ENCODE measurements around the gene HDLBP.
"Not testable (repeated sequence)": the region's sequence is repeated elsewhere in the genome, so short reads cannot be mapped to it uniquely, and the experiment has no call there.

Gene HDLBP

GRCh38 chr2:241282555-241282954 is 32.9 kb downstream of the HDLBP start:
- DNase-seq (ENCODE audit: low read depth) = no peak
- no peak overlapping the region for H3K4me3 ChIP-seq (ENCODE audit: low read depth, low read length)

- no peak for DNase-seq (ENCODE audit: low read depth)
- H3K4me3 ChIP-seq (ENCODE audit: low read depth, low read length) = no peak overlapping the region
Measured at GRCh38 chr2:241280291-241280690, 35.2 kb downstream of the HDLBP start.

- no peak for DNase-seq (ENCODE audit: low read depth)
Measured at GRCh38 chr2:241279828-241280227, 35.6 kb downstream of the HDLBP start.

GRCh38 chr2:241279413-241279812 is 36.1 kb downstream of the HDLBP start:
- H3K4me3 ChIP-seq (ENCODE audit: low read depth, low read length) = no peak overlapping the region
- no peak for DNase-seq (ENCODE audit: low read depth)

More at GRCh38 chr2:241279828-241280227, 35.6 kb downstream of the HDLBP start:
- no peak overlapping the region for H3K4me3 ChIP-seq (ENCODE audit: low read depth, low read length)

GRCh38 chr2:241278306-241278705 is 37.2 kb downstream of the HDLBP start:
- not testable (repeated sequence) for DNase-seq (ENCODE audit: low read depth)

GRCh38 chr2:241275910-241276309 is 39.6 kb downstream of the HDLBP start:
- DNase-seq (ENCODE audit: low read depth) = no peak
- no peak overlapping the region for H3K4me3 ChIP-seq (ENCODE audit: low read depth, low read length)

More at GRCh38 chr2:241278306-241278705, 37.2 kb downstream of the HDLBP start:
- not testable (repeated sequence) for H3K4me3 ChIP-seq (ENCODE audit: low read depth, low read length)

- DNase-seq (ENCODE audit: low read depth) = no peak
- no peak overlapping the region for H3K4me3 ChIP-seq (ENCODE audit: low read depth, low read length)
Measured at GRCh38 chr2:241275504-241275903, 40.0 kb downstream of the HDLBP start.

- no peak for DNase-seq (ENCODE audit: low read depth)
- H3K4me3 ChIP-seq (ENCODE audit: low read depth, low read length) = no peak overlapping the region
Measured at GRCh38 chr2:241274127-241274526, 41.3 kb downstream of the HDLBP start.

- no peak for DNase-seq (ENCODE audit: low read depth)
- peak overlapping the region; percentile 77 for H3K4me3 ChIP-seq (ENCODE audit: low read depth, low read length)
Measured at GRCh38 chr2:241273210-241274020, 42.1 kb downstream of the HDLBP start.

GRCh38 chr2:241272303-241273209 is 42.9 kb downstream of the HDLBP start:
- peak overlapping the region; percentile 77 for H3K4me3 ChIP-seq (ENCODE audit: low read depth, low read length)
- DNase-seq (ENCODE audit: low read depth) = peak; percentile 41

GRCh38 chr2:241271706-241272302 is 43.7 kb downstream of the HDLBP start:
- peak overlapping the region; percentile 77 for H3K4me3 ChIP-seq (ENCODE audit: low read depth, low read length)
- peak; percentile 42 for DNase-seq (ENCODE audit: low read depth)

- no peak for DNase-seq (ENCODE audit: low read depth)
- H3K4me3 ChIP-seq (ENCODE audit: low read depth, low read length) = peak overlapping the region; percentile 77
Measured at GRCh38 chr2:241270531-241270930, 44.9 kb downstream of the HDLBP start.

GRCh38 chr2:241269707-241270520 is 45.6 kb downstream of the HDLBP start:
- DNase-seq (ENCODE audit: low read depth) = no peak
- H3K4me3 ChIP-seq (ENCODE audit: low read depth, low read length) = peak overlapping the region; percentile 77

GRCh38 chr2:241268716-241269445 is 46.6 kb downstream of the HDLBP start:
- H3K4me3 ChIP-seq (ENCODE audit: low read depth, low read length) = no peak overlapping the region
- no peak for DNase-seq (ENCODE audit: low read depth)

- no peak for DNase-seq (ENCODE audit: low read depth)
- H3K4me3 ChIP-seq (ENCODE audit: low read depth, low read length) = no peak overlapping the region
Measured at GRCh38 chr2:241268306-241268705, 47.2 kb downstream of the HDLBP start.

- DNase-seq (ENCODE audit: low read depth) = no peak
- no peak overlapping the region for H3K4me3 ChIP-seq (ENCODE audit: low read depth, low read length)
Measured at GRCh38 chr2:241267249-241268067, 48.0 kb downstream of the HDLBP start.

- DNase-seq (ENCODE audit: low read depth) = no peak
Measured at GRCh38 chr2:241265506-241265905, 50.0 kb downstream of the HDLBP start.

GRCh38 chr2:241263061-241263460 is 52.4 kb downstream of the HDLBP start:
- DNase-seq (ENCODE audit: low read depth) = no peak
- H3K4me3 ChIP-seq (ENCODE audit: low read depth, low read length) = no peak overlapping the region

More at GRCh38 chr2:241265506-241265905, 50.0 kb downstream of the HDLBP start:
- H3K4me3 ChIP-seq (ENCODE audit: low read depth, low read length) = no peak overlapping the region

All from skeletal muscle cell (primary cell).